Right lobe of liver (tissue), 4 donors: ENCODE measurements around the gene COL19A1.

Experiments used
- CTCF ChIP-seq, 4 donors: fragments of 200-600 bp in 3 of 4; fragments of 450-650 bp in 1 of 4; IDR thresholded peaks; one replicate each; pipeline versions ENCODE4 v1.5.1 to v1.8.0; 2016 to 2022; ENCODE audit warnings: antibody characterized with exemption in 4 of 4, mild to moderate bottlenecking in 2 of 4
- POLR2A ChIP-seq: fragments of 450-650 bp; IDR thresholded peaks from one replicate; pipeline ENCODE4 v1.6.1; 2017; ENCODE audit warnings: antibody characterized with exemption, mild to moderate bottlenecking
- donor health status: DM: no; HTN: no; CAD: no.
- donor health status: DM: no; HTN: no; CAD: no.
- donor health status: DM: no; HTN: yes; CAD: no.

GRCh38 chr6:69846312-69846711 lies 20.0 kb upstream of the COL19A1 start:
- TF ChIP-seq CTCF (IDR thresholded peaks at IDR 0.05) (no peak), POLR2A (no peak)
